SK-N-MC (cell line): ENCODE results near the gene SCAND1.

Experiments used
- EZH2 ChIP-seq: fragments of 200-600 bp; sonication (generic); IDR thresholded peaks from one replicate; pipeline ENCODE4 v1.6.1; 2017; ENCODE audit warnings: antibody characterized with exemption
- POLR2AphosphoS5 ChIP-seq: IDR thresholded peaks from 2 replicates; pipeline ENCODE4 v1.6.1; 2012; ENCODE audit warnings: mild to moderate bottlenecking, low read depth, low read length, borderline replicate concordance

DNA sequence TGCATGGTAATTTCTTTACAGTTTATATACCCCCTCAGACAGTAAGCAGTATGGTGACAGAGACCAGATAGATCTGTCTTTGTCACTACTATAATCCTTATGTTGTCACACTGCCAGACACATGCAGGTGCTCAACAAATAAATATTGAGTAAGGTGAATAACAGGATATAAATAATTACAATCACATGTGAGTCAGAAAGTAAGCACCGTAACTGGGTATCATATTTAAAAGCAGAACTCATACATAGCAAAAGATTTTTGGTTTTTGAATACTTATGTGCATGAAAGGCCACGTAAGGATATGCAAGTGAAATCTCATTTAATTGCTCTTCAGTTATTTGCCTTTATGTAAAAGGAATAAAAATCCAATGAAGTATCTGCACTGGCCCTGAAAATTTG lies 31.5 kb upstream of the SCAND1 start:
- TF ChIP-seq EZH2, result no peak
- no peak for TF ChIP-seq POLR2AphosphoS5
